GM12864 (cell line): Measurements from ENCODE around the gene SMC1A.

ENCODE experiments used
- DNase-seq: peaks from one replicate; pipeline ENCODE4 v3.0.0-alpha.2; 2011; ENCODE audit warnings: low read depth
- H3K4me3 ChIP-seq: 2 replicates; pipeline ENCODE4 v1.5.1; 2011; ENCODE audit warnings: mild to moderate bottlenecking, low read depth, low read length, control low read depth
- TF ChIP-seq, protein P1 (sequence below): IDR thresholded peaks from 2 replicates; pipeline ENCODE4 v1.5.1; 2011; ENCODE audit warnings: low read depth, mild to moderate bottlenecking, moderate library complexity, low read length, control low read depth, inconsistent platforms; ENCODE audit errors: missing control alignments

Gene SMC1A

GRCh38 chrX:53354669-53355068 lies 67.8 kb downstream of the SMC1A start:
- TF ChIP-seq, protein P1, sequence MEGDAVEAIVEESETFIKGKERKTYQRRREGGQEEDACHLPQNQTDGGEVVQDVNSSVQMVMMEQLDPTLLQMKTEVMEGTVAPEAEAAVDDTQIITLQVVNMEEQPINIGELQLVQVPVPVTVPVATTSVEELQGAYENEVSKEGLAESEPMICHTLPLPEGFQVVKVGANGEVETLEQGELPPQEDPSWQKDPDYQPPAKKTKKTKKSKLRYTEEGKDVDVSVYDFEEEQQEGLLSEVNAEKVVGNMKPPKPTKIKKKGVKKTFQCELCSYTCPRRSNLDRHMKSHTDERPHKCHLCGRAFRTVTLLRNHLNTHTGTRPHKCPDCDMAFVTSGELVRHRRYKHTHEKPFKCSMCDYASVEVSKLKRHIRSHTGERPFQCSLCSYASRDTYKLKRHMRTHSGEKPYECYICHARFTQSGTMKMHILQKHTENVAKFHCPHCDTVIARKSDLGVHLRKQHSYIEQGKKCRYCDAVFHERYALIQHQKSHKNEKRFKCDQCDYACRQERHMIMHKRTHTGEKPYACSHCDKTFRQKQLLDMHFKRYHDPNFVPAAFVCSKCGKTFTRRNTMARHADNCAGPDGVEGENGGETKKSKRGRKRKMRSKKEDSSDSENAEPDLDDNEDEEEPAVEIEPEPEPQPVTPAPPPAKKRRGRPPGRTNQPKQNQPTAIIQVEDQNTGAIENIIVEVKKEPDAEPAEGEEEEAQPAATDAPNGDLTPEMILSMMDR = no peak
- no peak for DNase-seq
- no peak overlapping the region for H3K4me3 ChIP-seq

GRCh38 chrX:53347948-53348347 lies 74.5 kb downstream of the SMC1A start:
- TF ChIP-seq, protein P1 = no peak
- DNase-seq = no peak
- H3K4me3 ChIP-seq = no peak overlapping the region

- TF ChIP-seq, protein P1 = no peak
Measured at GRCh38 chrX:53340852-53341645, 81.4 kb downstream of the SMC1A start.

GRCh38 chrX:53337101-53337500 lies 85.4 kb downstream of the SMC1A start:
- H3K4me3 ChIP-seq = no peak overlapping the region
- TF ChIP-seq, protein P1 = no peak
- no peak for DNase-seq

More at GRCh38 chrX:53340852-53341645, 81.4 kb downstream of the SMC1A start:
- DNase-seq = no peak
- no peak overlapping the region for H3K4me3 ChIP-seq

DNA sequence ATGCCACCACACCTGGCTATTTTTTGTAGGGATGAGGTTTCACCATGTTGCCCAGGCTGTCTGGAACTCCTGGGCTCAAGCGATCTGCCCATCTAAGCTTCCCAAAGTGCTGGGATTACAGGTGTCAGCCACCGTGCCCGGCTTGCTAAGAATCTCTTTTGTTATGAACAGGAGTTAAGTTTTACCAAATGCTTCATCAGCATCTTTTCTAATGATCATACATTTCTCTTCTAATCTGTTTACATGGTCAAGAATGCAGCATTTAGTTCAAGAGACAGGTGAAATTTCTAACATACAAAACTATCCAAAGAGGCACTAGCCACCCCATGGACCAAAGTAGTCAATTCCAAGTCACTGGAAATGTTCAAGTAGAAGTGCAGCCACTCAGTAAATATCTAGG lies 88.6 kb downstream of the SMC1A start:
- no peak for DNase-seq
- no peak overlapping the region for H3K4me3 ChIP-seq
- TF ChIP-seq, protein P1 = no peak

- no peak overlapping the region for H3K4me3 ChIP-seq
- TF ChIP-seq, protein P1 = no peak
- DNase-seq = no peak
Measured at GRCh38 chrX:53332204-53332603, 90.2 kb downstream of the SMC1A start.

GRCh38 chrX:53330331-53330730 lies 92.1 kb downstream of the SMC1A start:
- TF ChIP-seq, protein P1 = no peak
- no peak for DNase-seq
- H3K4me3 ChIP-seq = no peak overlapping the region
